GM19324 (cell line): ENCODE measurements around the gene TFIP11.

Source experiments
- ATAC-seq: cut with Tn5 transposase; IDR thresholded peaks from one replicate; pipeline ENCODE4 v1.9.1; 2021; ENCODE audit warnings: mild to moderate bottlenecking, moderate library complexity; ENCODE audit not compliant: unreplicated experiment, low FRiP score

TFIP11 gene

GRCh38 chr22:26512149-26512793 lies at the start of gene TFIP11:
Gene TFIP11 (minus strand): TSS chr22:26512473. CDS start chr22:26510272, 2,201 bp downstream.
- peak; percentile 94 for ATAC-seq

- ATAC-seq = no peak
These were observed 49.6 kb upstream of the TFIP11 start for GRCh38 chr22:26561756-26562417.

DNA sequence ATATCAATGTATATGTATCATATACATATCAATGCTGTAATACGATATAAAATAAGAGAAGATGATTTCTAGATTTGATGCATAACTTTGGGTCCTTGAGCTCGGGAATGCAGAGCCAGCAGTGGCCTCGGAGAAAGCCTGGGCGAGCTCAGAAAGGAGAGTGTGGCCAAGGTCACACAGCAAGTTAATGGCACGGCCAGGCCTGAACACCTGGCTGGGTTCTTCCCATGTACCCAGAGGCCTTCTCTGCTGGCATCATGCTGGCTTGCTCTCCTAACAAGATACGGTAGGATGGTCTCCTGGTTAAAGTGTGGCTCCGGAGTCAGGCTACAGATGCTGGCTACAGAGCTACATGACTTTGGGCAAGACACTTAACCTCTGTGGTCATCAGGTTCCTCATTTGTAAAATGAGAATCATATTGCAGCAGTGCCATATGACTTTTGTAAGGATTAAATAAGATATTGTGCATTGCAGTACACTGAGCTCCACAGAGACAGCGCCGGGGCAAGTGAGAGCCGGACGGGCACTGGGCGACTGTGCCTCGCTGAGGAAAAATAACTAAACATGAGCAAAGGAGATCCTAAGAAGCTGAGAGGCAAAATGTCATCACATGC lies 47.8 kb upstream of the TFIP11 start:
- no peak for ATAC-seq

DNA sequence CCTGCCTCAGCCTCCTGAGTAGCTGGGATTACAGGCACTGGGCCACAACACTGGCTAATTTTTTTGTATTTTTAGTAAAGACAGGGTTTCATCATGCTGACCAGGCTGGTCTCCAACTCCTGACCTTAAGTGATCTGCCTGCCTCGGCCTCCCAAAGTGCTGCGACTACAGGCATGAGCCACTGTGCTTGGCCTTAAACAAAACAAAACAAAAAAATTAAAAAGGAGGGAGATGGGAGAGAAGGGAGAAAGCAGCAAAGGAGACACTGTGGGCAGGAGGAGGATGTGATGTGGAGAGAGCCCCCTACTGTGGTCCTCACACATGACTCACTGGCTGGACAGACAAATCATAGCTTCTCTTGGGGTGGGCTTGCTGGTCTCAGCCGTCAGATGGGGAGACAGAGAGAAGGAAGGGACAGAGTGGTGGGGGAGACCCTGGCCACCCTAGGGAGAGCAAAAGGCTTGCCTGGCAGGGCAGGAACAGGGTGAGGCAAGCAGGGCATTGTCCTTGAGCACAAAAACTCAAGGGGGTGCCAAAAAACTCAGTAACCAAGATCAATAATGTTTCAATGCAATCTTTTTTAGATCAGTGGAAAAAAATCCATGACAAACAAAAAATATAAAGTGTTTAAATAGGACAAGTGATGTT lies 46.1 kb upstream of the TFIP11 start:
- ATAC-seq = no peak

- no peak for ATAC-seq
These were observed 44.6 kb upstream of the TFIP11 start for GRCh38 chr22:26556904-26557303.

DNA sequence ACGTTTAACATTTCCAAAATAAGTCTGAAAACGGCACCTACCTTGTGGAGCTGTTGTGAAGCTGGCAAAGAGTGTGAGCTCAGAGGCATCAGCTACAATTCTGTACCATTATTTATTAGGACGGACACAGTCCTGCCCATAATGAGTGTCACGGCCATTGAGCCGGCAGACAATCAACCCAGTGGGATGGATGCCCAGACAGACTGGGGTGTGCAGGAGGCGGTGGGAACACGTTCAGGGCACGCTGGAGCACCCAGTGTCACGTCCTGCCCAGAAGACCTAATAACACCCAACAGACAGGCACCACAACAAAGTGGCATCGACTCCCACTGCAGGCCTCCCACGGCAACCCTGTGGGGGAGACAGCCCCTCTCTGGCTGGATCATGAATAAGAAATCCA lies 43.2 kb upstream of the TFIP11 start:
- no peak for ATAC-seq

DNA sequence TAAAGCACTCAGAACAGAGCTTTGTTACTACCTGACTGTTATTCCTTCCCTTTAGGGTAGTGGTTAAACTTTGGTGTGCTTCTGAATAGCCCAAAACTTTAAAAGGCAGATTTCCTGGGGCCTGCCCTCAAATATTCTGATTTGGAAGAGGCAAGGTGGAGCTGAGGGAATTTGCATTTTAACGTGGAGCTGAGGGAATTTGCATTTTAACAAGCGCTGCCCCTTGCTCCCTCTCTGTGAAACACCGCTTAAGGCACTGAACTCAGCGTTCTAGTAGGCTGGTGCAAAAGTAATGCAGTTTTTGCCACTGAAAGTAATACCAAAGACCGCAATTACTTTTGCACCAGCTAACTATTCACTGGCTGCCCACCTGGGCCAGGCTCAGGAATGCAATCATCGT lies 42.7 kb upstream of the TFIP11 start:
- no peak for ATAC-seq

DNA sequence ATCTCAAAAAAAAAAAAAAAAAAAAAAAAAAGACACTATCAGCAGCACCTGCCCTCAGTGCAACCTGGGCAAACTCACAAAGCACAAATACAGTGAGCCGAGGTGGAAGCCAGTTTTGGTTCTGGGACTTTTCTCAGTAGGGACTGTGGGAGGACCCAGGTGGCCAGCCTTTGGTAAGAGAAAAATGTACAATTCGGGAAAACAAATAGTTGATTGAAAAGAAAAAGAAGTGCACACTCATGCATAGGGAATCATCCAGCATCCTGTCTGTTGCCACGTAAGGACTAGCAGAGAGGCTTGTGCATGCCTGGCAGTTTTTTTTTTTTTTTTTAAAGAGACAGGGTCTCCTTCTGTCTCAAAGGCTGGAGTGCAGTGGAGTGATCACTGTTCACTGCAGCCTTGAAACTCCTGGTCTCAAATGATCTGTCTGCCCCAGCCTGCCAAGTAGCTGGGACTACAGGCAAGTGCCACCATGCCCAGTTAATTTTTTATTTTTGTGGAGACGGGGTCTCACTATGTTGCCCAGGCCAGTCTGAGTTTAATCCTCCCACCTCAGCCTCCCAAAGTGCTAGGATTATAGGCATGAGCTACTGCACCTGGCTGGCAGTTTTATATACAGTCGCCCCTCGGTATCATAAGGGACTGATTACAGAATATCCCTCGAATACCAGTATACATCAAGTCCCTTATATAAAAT lies 40.9 kb upstream of the TFIP11 start:
- ATAC-seq = no peak

- ATAC-seq = no peak
These were observed 40.2 kb upstream of the TFIP11 start for GRCh38 chr22:26552466-26552865.

GRCh38 chr22:26551568-26551967 lies 39.3 kb upstream of the TFIP11 start:
- ATAC-seq = no peak

DNA sequence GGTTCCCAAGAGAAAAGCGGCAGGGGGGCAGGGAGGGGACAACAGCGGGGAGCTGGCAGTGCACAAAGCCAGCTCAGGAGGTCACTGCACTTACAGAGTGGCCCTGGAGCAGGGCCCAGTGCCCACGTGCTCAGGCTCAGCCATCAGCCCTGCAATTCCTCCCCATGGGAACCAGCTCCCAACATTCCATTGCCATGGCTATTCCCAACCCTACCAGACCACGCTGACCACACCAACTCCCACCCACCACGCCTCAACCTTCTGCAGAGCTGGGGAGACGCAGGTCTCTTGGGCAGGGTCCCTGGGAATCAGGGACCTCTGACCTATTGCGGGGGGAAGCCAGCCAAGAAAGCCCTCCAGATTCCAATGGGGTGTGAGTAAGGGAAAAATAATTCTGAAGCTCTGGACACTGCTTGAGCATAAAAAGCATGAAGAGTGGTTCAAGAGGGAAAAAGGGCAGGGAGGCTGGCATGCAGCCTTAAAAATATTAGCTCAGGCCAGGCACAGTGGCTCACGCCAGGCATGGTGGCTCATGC lies 38.3 kb upstream of the TFIP11 start:
- no peak for ATAC-seq

GRCh38 chr22:26549902-26550497 lies 37.7 kb upstream of the TFIP11 start:
- no peak for ATAC-seq

- no peak for ATAC-seq
These were observed 36.7 kb upstream of the TFIP11 start for GRCh38 chr22:26548984-26549383.

GRCh38 chr22:26548303-26548702 lies 36.0 kb upstream of the TFIP11 start:
- no peak for ATAC-seq

- no peak for ATAC-seq
These were observed 35.6 kb upstream of the TFIP11 start for GRCh38 chr22:26547837-26548236.

GRCh38 chr22:26547426-26547825 lies 35.2 kb upstream of the TFIP11 start:
- ATAC-seq = no peak

GRCh38 chr22:26546282-26546681 lies 34.0 kb upstream of the TFIP11 start:
- ATAC-seq = no peak

DNA sequence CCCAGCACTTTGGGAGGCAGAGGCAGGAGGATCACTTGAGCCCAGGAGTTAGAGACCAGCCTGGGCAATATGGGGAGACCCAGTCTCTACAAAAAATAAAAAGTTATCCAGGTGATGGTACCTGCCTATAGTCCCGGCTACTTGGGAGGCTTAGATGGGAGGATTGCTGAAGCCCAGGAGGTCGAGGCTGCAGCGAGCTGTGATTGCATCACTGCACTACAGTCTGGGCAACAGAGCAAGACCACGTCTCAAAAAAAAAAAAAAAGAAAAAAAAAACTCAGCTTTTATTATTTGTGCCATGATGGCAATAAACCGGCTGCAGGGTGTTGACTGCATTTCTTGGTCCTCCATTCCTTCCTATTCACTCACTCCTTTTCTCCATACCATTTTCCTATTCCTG lies 33.6 kb upstream of the TFIP11 start:
- ATAC-seq = no peak

GRCh38 chr22:26545385-26545784 lies 33.1 kb upstream of the TFIP11 start:
- ATAC-seq = no peak

DNA sequence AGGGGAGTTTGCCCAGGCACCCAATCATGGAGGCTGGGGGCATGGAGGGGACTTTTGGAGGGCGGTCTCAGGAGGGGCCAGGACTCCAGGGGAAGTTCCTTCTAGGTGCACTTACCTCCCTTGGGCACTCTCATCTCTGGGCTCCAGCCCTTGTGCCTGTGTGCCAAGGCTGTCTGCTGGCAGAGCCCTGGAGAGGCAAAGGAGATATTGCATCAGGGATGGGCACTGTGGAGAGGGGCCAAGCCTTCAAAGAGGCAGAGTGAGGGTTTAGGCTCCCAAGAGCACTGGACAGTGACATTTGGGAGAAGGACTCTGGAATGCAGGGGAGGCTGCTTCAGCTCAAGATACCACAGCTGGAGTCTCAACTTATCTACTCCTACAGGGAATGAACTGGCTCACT lies 32.2 kb upstream of the TFIP11 start:
- no peak for ATAC-seq
